NCI-H2196 treated with DMSO at 0.1 percent for 48 hours (cell line): Measurements from ENCODE around the gene FOXC2.

ENCODE experiments used
- DNase-seq: peaks from one replicate; lab custom pipeline; 2025; ENCODE audit not compliant: unreplicated experiment; lab: John Stamatoyannopoulos, UW

FOXC2 gene

GRCh38 chr16:86566601-86566965, at the start of gene FOXC2:
TSS of gene FOXC2 (plus strand) at chr16:86566829. CDS start at chr16:86567336, 507 bp downstream.
- DNase-seq, result no peak

- no peak for DNase-seq
These were observed 49.6 kb upstream of the FOXC2 start for GRCh38 chr16:86517033-86517432.

GRCh38 chr16:86517652-86518258, 48.9 kb upstream of the FOXC2 start:
- DNase-seq, result no peak

GRCh38 chr16:86519007-86519648, 47.5 kb upstream of the FOXC2 start:
- DNase-seq, result no peak

GRCh38 chr16:86519649-86520316, 46.8 kb upstream of the FOXC2 start:
- no peak for DNase-seq

- no peak for DNase-seq
These were observed 46.1 kb upstream of the FOXC2 start for GRCh38 chr16:86520317-86521210.

GRCh38 chr16:86521236-86522197, 45.1 kb upstream of the FOXC2 start:
- DNase-seq, result no peak

GRCh38 chr16:86522634-86523033, 44.0 kb upstream of the FOXC2 start:
- DNase-seq, result no peak

GRCh38 chr16:86523166-86523740, 43.4 kb upstream of the FOXC2 start:
- DNase-seq, result no peak

- DNase-seq, result no peak
These were observed 42.6 kb upstream of the FOXC2 start for GRCh38 chr16:86524029-86524428.

GRCh38 chr16:86525696-86526095, 40.9 kb upstream of the FOXC2 start:
- DNase-seq, result no peak

- no peak for DNase-seq
These were observed 39.3 kb upstream of the FOXC2 start for GRCh38 chr16:86527366-86527765.

GRCh38 chr16:86528061-86528929, 38.3 kb upstream of the FOXC2 start:
- DNase-seq, result no peak

GRCh38 chr16:86529160-86529559, 37.5 kb upstream of the FOXC2 start:
- DNase-seq, result no peak

GRCh38 chr16:86530251-86531190, 36.1 kb upstream of the FOXC2 start:
- no peak for DNase-seq

GRCh38 chr16:86531191-86531545, 35.5 kb upstream of the FOXC2 start:
- DNase-seq, result no peak

GRCh38 chr16:86531641-86532525, 34.7 kb upstream of the FOXC2 start:
- DNase-seq, result no peak
